B cell (primary cell): Measurements from ENCODE around the gene CFAP157. TPM values are rescaled to one million over a fixed set of nuclear protein-coding genes. Genes with fewer than 3 reads are reported as not detected.

ENCODE experiments used
- ATAC-seq: fragments of 200-7000 bp; cut with Tn5 transposase; one replicate; pipeline ENCODE4 v1.10.0; 2021; ENCODE audit warnings: low read depth, mild to moderate bottlenecking, moderate number of reproducible peaks, moderate library complexity
- CTCF ChIA-PET: fragments of 350-600 bp; sonication (Branson Sonifier 250); formaldehyde crosslinking; loops from one replicate; lab custom pipeline; 2021; ENCODE audit warnings: antibody characterized with exemption, inconsistent platforms; lab: Charles Lee
- POLR2A ChIA-PET: fragments of 350-600 bp; sonication (Branson Sonifier 250); formaldehyde crosslinking; loops from one replicate; lab custom pipeline; 2021; ENCODE audit warnings: antibody characterized with exemption; lab: Charles Lee
- DNase-seq: peaks from one replicate; pipeline ENCODE4 v3.0.0; 2013
- H2AFZ ChIP-seq: 2 replicates; pipeline ENCODE4 v1.6.1; 2012; ENCODE audit warnings: mild to moderate bottlenecking, low read depth, low read length; ENCODE audit not compliant: insufficient read depth, poor library complexity, severe bottlenecking
- H3K27ac ChIP-seq, 2 donors: 1 replicate in 1 of 2; 2 replicates in 1 of 2; pipeline ENCODE4 v1.5.1; 2012 to 2013; ENCODE audit warnings: low read length in 2 of 2, mild to moderate bottlenecking in 2 of 2, moderate library complexity in 1 of 2
- H3K27me3 ChIP-seq, 4 experiments: fragments of 200-600 bp in 1 of 4; sonication (generic) in 1 of 4; replicated peaks in 1 of 4; 1 replicate in 2 of 4; 2 replicates in 2 of 4; pipeline versions ENCODE4 v1.6.1 to v1.7.0; 2013 to 2016; ENCODE audit warnings: low read length in 3 of 4, mild to moderate bottlenecking in 2 of 4, mixed read lengths in 1 of 4, moderate library complexity in 1 of 4; ENCODE audit not compliant: insufficient read depth in 4 of 4, control insufficient read depth in 3 of 4; ENCODE audit errors: control extremely low read depth in 1 of 4
- H3K36me3 ChIP-seq, 2 experiments: replicated peaks in 1 of 2; 1 replicate in 1 of 2; 2 replicates in 1 of 2; pipeline versions ENCODE4 v1.6.1 to v1.7.1; 2013; ENCODE audit warnings: low read length in 1 of 2; ENCODE audit not compliant: insufficient read depth in 2 of 2, control insufficient read depth in 1 of 2; ENCODE audit errors: control extremely low read depth in 1 of 2, extremely low read depth in 1 of 2
- H3K4me1 ChIP-seq, 2 donors: fragments of 200-600 bp in 1 of 2; sonication (generic) in 1 of 2; 1 replicate in 1 of 2; 2 replicates in 1 of 2; pipeline versions ENCODE4 v1.5.1 to v1.6.1; 2013 to 2017; ENCODE audit warnings: low read length in 2 of 2; ENCODE audit not compliant: control insufficient read depth in 2 of 2, insufficient read depth in 2 of 2
- H3K4me2 ChIP-seq: replicated peaks from 2 replicates; pipeline ENCODE3; 2012; ENCODE audit warnings: mild to moderate bottlenecking, low read depth, low read length; ENCODE audit not compliant: poor library complexity, severe bottlenecking
- H3K4me3 ChIP-seq, 5 experiments: fragments of 200-600 bp in 1 of 5; sonication (generic) in 1 of 5; 1 replicate in 3 of 5; 2 replicates in 2 of 5; pipeline versions ENCODE4 v1.5.1 to v1.7.0; 2011 to 2016; ENCODE audit warnings: low read length in 4 of 5, mild to moderate bottlenecking in 4 of 5, low read depth in 2 of 5, control low read depth in 1 of 5, moderate library complexity in 1 of 5; ENCODE audit not compliant: insufficient read depth in 1 of 5; ENCODE audit errors: control extremely low read depth in 1 of 5, extremely low read depth in 1 of 5
- H3K79me2 ChIP-seq: fragments of 200-600 bp; sonication (generic); one replicate; pipeline ENCODE4 v1.6.0; 2016; ENCODE audit warnings: low read length; ENCODE audit not compliant: control insufficient read depth, insufficient read depth
- H3K9ac ChIP-seq: fragments of 200-600 bp; sonication (generic); 2 replicates; pipeline ENCODE4 v1.6.1; 2017; ENCODE audit warnings: mild to moderate bottlenecking, low read length, moderate library complexity
- H3K9me3 ChIP-seq, 3 donors: one replicate each; pipeline versions ENCODE4 v1.6.1 to v1.7.1; 2013; ENCODE audit warnings: low read length in 2 of 3; ENCODE audit not compliant: control insufficient read depth in 2 of 3, insufficient read depth in 1 of 3; ENCODE audit errors: control extremely low read depth in 1 of 3
- H4K20me1 ChIP-seq: 2 replicates; pipeline ENCODE4 v1.6.0; 2012; ENCODE audit warnings: mild to moderate bottlenecking, low read length; ENCODE audit not compliant: insufficient read depth, control insufficient read depth, poor library complexity, severe bottlenecking
- H3K27ac Mint-ChIP-seq: one replicate; pipeline ENCODE4 v1.8.0; 2021; ENCODE audit warnings: mixed read lengths
- H3K27me3 Mint-ChIP-seq: one replicate; pipeline ENCODE4 v1.8.0; 2021; ENCODE audit warnings: mixed read lengths
- H3K4me1 Mint-ChIP-seq: one replicate; pipeline ENCODE4 v1.8.0; 2021; ENCODE audit warnings: mixed read lengths
- H3K4me3 Mint-ChIP-seq: one replicate; pipeline ENCODE4 v1.8.0; 2021; ENCODE audit warnings: mixed read lengths
- H3K9me3 Mint-ChIP-seq: one replicate; pipeline ENCODE4 v1.8.0; 2022; ENCODE audit warnings: mixed read lengths; ENCODE audit not compliant: insufficient read depth
- CTCF ChIP-seq: fragments of 200-600 bp; IDR thresholded peaks from one replicate; pipeline ENCODE4 v1.8.0; 2022; ENCODE audit warnings: antibody characterized with exemption, mild to moderate bottlenecking
- EZH2 ChIP-seq: IDR thresholded peaks from 2 replicates; pipeline ENCODE4 v1.6.1; 2012; ENCODE audit warnings: borderline replicate concordance, low read depth, mild to moderate bottlenecking, moderate library complexity, low read length; ENCODE audit not compliant: insufficient read depth, poor library complexity, severe bottlenecking
- WGBS: methylation state at CpG from one replicate; pipeline ENCODE4 v1.1.5; 2013; ENCODE audit warnings: missing lambda C conversion rate; ENCODE audit not compliant: insufficient coverage; 5-methylcytosine and 5-hydroxymethylcytosine counted together
- intact Hi-C: fragments of 100-400 bp; cut with micrococcal nuclease; formaldehyde crosslinking; loops from one replicate; pipeline ENCODE4 v1.10.0; 2022
- polyA plus RNA-seq: library from polyadenylated mRNA; depleted of rRNA; stranded (reverse); fragments of >200 nt; gene quantifications from 2 replicates; pipeline ENCODE4 v1.2.3, GENCODE V29; 2012
- total RNA-seq, 2 donors: library from RNA; stranded (reverse); fragments of 120-200 nt in 1 of 2; gene quantifications; 1 replicate in 1 of 2; 2 replicates in 1 of 2; pipeline versions ENCODE4 v1.2.3 to v1.2.4, GENCODE V29; 2013 to 2022

The CFAP157 gene
- total and polyA plus RNA-seq, 2 donors (not counting 1 experiment from before 2014, with no cell fraction given) = 0.03 TPM; not detected in 1

- no peak overlapping the region for H3K4me2 ChIP-seq
- H3K36me3 ChIP-seq = peaks cover 3 to 58% of the 10 kb centered on the region in 2 experiments
- no peaks in the 10 kb centered on the region for H3K9me3 ChIP-seq
- H3K27ac ChIP-seq = no peak overlapping the region
- intact Hi-C loops = no loop called here
- peaks cover 95% of the 10 kb centered on the region for H4K20me1 ChIP-seq
- Mint-ChIP-seq H3K27me3 (no peaks in the 10 kb centered on the region), H3K4me1 (peaks cover 11% of the 10 kb centered on the region), H3K27ac (no peak overlapping the region), H3K9me3 (no peaks in the 10 kb centered on the region), H3K4me3 (no peak overlapping the region)
- 95% methylated on average over 7 of the region's 8 CpGs for WGBS
- H3K4me3 ChIP-seq = no peak overlapping the region
- no peak overlapping the region for H3K9ac ChIP-seq
- H2AFZ ChIP-seq = no peak overlapping the region
- ATAC-seq (no peak), DNase-seq (no peak)
- H3K79me2 ChIP-seq = peaks cover 72% of the 10 kb centered on the region
- ChIA-PET POLR2A (interaction anchor here (0.6 kb wide), 1 partner anchor 24 kb away, joined by 6 read pairs; no protein-coding TSS in a partner anchor), CTCF (interaction anchor here (0.6 to 1.5 kb wide), 2 partner anchors 45 to 116 kb away, joined by 3 to 5 read pairs; no protein-coding TSS in a partner anchor)
- TF ChIP-seq EZH2 (no peak), CTCF (no peak)
- H3K4me1 ChIP-seq = no peaks in the 10 kb centered on the region
- H3K27me3 ChIP-seq = no peaks in the 10 kb centered on the region
Measured at GRCh38 chr9:127753622-127754021, 46.8 kb downstream of the CFAP157 start.

DNA sequence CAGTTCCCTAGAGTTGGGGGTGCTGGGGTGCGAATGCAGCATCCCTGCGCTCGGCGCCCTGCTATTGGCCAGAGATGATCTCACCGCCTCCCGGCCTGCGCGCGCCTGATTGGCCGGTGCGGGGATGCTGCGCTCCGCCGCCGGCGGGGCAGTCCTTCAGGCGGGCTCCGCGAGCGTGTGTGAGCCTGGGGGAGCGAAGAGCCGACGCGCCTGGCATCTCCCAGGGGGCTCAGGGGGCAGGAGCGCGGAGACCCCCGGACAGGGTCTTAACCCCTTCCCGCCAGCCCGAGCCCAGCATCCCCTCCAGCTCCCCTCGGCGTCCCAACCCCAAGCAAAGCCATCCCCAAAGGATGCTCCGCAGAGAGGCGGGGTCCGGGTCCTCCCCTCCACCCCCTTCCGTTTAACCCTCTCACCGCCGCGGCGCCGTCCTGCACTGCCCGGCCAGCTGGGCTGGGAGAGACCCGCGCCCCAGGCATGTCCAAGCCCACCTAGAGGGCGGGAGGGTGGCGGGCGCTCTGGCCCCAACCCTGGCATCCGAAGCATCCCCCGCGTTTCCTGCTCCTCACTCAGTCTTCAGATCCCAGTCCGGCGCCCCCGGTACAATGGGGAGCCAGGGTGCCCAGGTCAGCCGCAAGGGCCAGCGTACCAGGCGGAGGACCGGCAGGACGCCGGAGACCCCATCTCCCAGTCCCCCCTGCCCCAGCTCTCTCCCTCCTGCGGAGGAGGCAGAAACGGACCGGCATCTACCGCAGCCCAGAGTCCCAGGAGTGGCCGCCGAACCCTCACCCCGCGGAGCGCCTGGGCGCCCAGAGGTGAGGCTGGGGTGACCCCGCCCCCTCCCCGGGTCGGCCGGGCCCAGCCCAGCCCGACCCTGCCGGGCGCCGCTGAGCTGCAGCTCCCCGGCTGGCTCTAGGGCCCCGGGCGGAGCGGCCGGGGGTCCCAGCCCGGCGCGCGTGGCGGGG lies 47.6 kb downstream of the CFAP157 start:
- no peak overlapping the region for H3K4me2 ChIP-seq
- no peak overlapping the region for H3K27ac ChIP-seq
- 96% methylated on average over 84 of the region's 86 CpGs for WGBS
- Mint-ChIP-seq H3K4me1 (peaks cover 11% of the 10 kb centered on the region), H3K27ac (no peak overlapping the region), H3K27me3 (no peaks in the 10 kb centered on the region), H3K4me3 (no peak overlapping the region), H3K9me3 (no peaks in the 10 kb centered on the region)
- POLR2A ChIA-PET = no interaction called here
- H2AFZ ChIP-seq = no peak overlapping the region
- CTCF ChIA-PET = interaction anchor here (1.5 kb wide), 1 partner anchor 115 kb away, joined by 5 read pairs; no protein-coding TSS in a partner anchor
- no peak for DNase-seq
- no peak overlapping the region for H3K4me3 ChIP-seq
- no peaks in the 10 kb centered on the region for H3K27me3 ChIP-seq
- TF ChIP-seq EZH2 = no peak
- no peak for TF ChIP-seq CTCF
- no peak for ATAC-seq
- H4K20me1 ChIP-seq = peaks cover 95% of the 10 kb centered on the region
- H3K79me2 ChIP-seq = peaks cover 79% of the 10 kb centered on the region
- no peak overlapping the region for H3K9ac ChIP-seq
- intact Hi-C loops = no loop called here
- H3K9me3 ChIP-seq = no peaks in the 10 kb centered on the region
- H3K4me1 ChIP-seq = no peaks in the 10 kb centered on the region
- H3K36me3 ChIP-seq = peaks cover 3 to 57% of the 10 kb centered on the region in 2 experiments
